ENCODE data around the gene SPAG16.
A peak's percentile ranks its signal among the peaks of the same experiment; 100 is the strongest.

SPAG16 gene

GRCh38 chr2:213284105-213285090, at the start of gene SPAG16:
TSS of gene SPAG16 (plus strand) at chr2:213284464.
- Histone ChIP-seq H3K27me3 (ENCODE audit: insufficient read depth, low read length) (no peaks in the 10 kb centered on the region), H3K36me3 (ENCODE audit: insufficient read depth, low read depth, low read length) (no peaks in the 10 kb centered on the region), H3K9me3 (ENCODE audit: insufficient read depth, low read depth, low read length) (no peaks in the 10 kb centered on the region), H3K9ac (ENCODE audit: low read depth, low read length) (peak within 1 kb of the TSS; percentile 85), H3K4me1 (ENCODE audit: insufficient read depth, low read length) (peaks cover 8% of the 10 kb centered on the region), H3K27ac (ENCODE audit: low read length) (no peak within 1 kb of the TSS), H3K4me3 (ENCODE audit: low read length) (peak within 1 kb of the TSS; percentile 94)

GRCh38 chr2:213234641-213235040, 49.6 kb upstream of the SPAG16 start:
- Histone ChIP-seq H3K27me3 (ENCODE audit: insufficient read depth, low read length) (no peaks in the 10 kb centered on the region), H3K27ac (ENCODE audit: low read length) (no peak overlapping the region), H3K36me3 (ENCODE audit: insufficient read depth, low read depth, low read length) (no peaks in the 10 kb centered on the region), H3K9ac (ENCODE audit: low read depth, low read length) (no peak overlapping the region), H3K9me3 (ENCODE audit: insufficient read depth, low read depth, low read length) (no peaks in the 10 kb centered on the region), H3K4me1 (ENCODE audit: insufficient read depth, low read length) (peaks cover 13% of the 10 kb centered on the region; the same call in 1 of the 2 replicates), H3K4me3 (ENCODE audit: low read length) (no peak overlapping the region)

GRCh38 chr2:213235741-213236140, 48.5 kb upstream of the SPAG16 start:
- H3K9ac ChIP-seq (ENCODE audit: low read depth, low read length): no peak overlapping the region
- no peaks in the 10 kb centered on the region for H3K36me3 ChIP-seq (ENCODE audit: insufficient read depth, low read depth, low read length)
- no peaks in the 10 kb centered on the region for H3K9me3 ChIP-seq (ENCODE audit: insufficient read depth, low read depth, low read length)
- no peaks in the 10 kb centered on the region for H3K27me3 ChIP-seq (ENCODE audit: insufficient read depth, low read length)
- H3K27ac ChIP-seq (ENCODE audit: low read length): no peak overlapping the region
- H3K4me1 ChIP-seq (ENCODE audit: insufficient read depth, low read length): peaks cover 13% of the 10 kb centered on the region; the same call in 1 of the 2 replicates
- H3K4me3 ChIP-seq (ENCODE audit: low read length): no peak overlapping the region

- peaks cover 13% of the 10 kb centered on the region; the same call in 1 of the 2 replicates for H3K4me1 ChIP-seq (ENCODE audit: insufficient read depth, low read length)
- no peaks in the 10 kb centered on the region for H3K9me3 ChIP-seq (ENCODE audit: insufficient read depth, low read depth, low read length)
- H3K27ac ChIP-seq (ENCODE audit: low read length): no peak overlapping the region
- no peaks in the 10 kb centered on the region for H3K36me3 ChIP-seq (ENCODE audit: insufficient read depth, low read depth, low read length)
- no peaks in the 10 kb centered on the region for H3K27me3 ChIP-seq (ENCODE audit: insufficient read depth, low read length)
- no peak overlapping the region for H3K4me3 ChIP-seq (ENCODE audit: low read length)
- no peak overlapping the region for H3K9ac ChIP-seq (ENCODE audit: low read depth, low read length)
Observed at GRCh38 chr2:213237251-213237650, 47.0 kb upstream of the SPAG16 start.

- Histone ChIP-seq H3K27ac (ENCODE audit: low read length) (no peak overlapping the region), H3K27me3 (ENCODE audit: insufficient read depth, low read length) (no peaks in the 10 kb centered on the region)
Observed at GRCh38 chr2:213237787-213238186, 46.5 kb upstream of the SPAG16 start.

GRCh38 chr2:213238753-213239495, 45.3 kb upstream of the SPAG16 start:
- no peak overlapping the region for H3K27ac ChIP-seq (ENCODE audit: low read length)

More at GRCh38 chr2:213237787-213238186, 46.5 kb upstream of the SPAG16 start:
- Histone ChIP-seq H3K36me3 (ENCODE audit: insufficient read depth, low read depth, low read length) (no peaks in the 10 kb centered on the region), H3K4me3 (ENCODE audit: low read length) (no peak overlapping the region), H3K9me3 (ENCODE audit: insufficient read depth, low read depth, low read length) (no peaks in the 10 kb centered on the region), H3K9ac (ENCODE audit: low read depth, low read length) (no peak overlapping the region), H3K4me1 (ENCODE audit: insufficient read depth, low read length) (peaks cover 13% of the 10 kb centered on the region; the same call in 1 of the 2 replicates)

GRCh38 chr2:213241817-213242216, 42.4 kb upstream of the SPAG16 start:
- Histone ChIP-seq H3K4me3 (ENCODE audit: low read length) (no peak overlapping the region), H3K36me3 (ENCODE audit: insufficient read depth, low read depth, low read length) (no peaks in the 10 kb centered on the region), H3K27ac (ENCODE audit: low read length) (no peak overlapping the region), H3K9me3 (ENCODE audit: insufficient read depth, low read depth, low read length) (no peaks in the 10 kb centered on the region), H3K4me1 (ENCODE audit: insufficient read depth, low read length) (no peaks in the 10 kb centered on the region), H3K27me3 (ENCODE audit: insufficient read depth, low read length) (no peaks in the 10 kb centered on the region), H3K9ac (ENCODE audit: low read depth, low read length) (no peak overlapping the region)

More at GRCh38 chr2:213238753-213239495, 45.3 kb upstream of the SPAG16 start:
- Histone ChIP-seq H3K27me3 (ENCODE audit: insufficient read depth, low read length) (no peaks in the 10 kb centered on the region), H3K9ac (ENCODE audit: low read depth, low read length) (no peak overlapping the region), H3K9me3 (ENCODE audit: insufficient read depth, low read depth, low read length) (no peaks in the 10 kb centered on the region), H3K4me1 (ENCODE audit: insufficient read depth, low read length) (peaks cover 10% of the 10 kb centered on the region; the same call in 1 of the 2 replicates), H3K36me3 (ENCODE audit: insufficient read depth, low read depth, low read length) (no peaks in the 10 kb centered on the region), H3K4me3 (ENCODE audit: low read length) (no peak overlapping the region)

- Histone ChIP-seq H3K36me3 (ENCODE audit: insufficient read depth, low read depth, low read length) (no peaks in the 10 kb centered on the region), H3K27ac (ENCODE audit: low read length) (no peak overlapping the region), H3K27me3 (ENCODE audit: insufficient read depth, low read length) (no peaks in the 10 kb centered on the region), H3K9ac (ENCODE audit: low read depth, low read length) (no peak overlapping the region), H3K4me3 (ENCODE audit: low read length) (no peak overlapping the region), H3K9me3 (ENCODE audit: insufficient read depth, low read depth, low read length) (no peaks in the 10 kb centered on the region), H3K4me1 (ENCODE audit: insufficient read depth, low read length) (no peaks in the 10 kb centered on the region)
Observed at GRCh38 chr2:213242653-213243052, 41.6 kb upstream of the SPAG16 start.

GRCh38 chr2:213243189-213244044, 40.8 kb upstream of the SPAG16 start:
- H3K4me3 ChIP-seq (ENCODE audit: low read length): no peak overlapping the region
- no peak overlapping the region for H3K27ac ChIP-seq (ENCODE audit: low read length)
- no peaks in the 10 kb centered on the region for H3K27me3 ChIP-seq (ENCODE audit: insufficient read depth, low read length)
- no peaks in the 10 kb centered on the region for H3K4me1 ChIP-seq (ENCODE audit: insufficient read depth, low read length)
- no peaks in the 10 kb centered on the region for H3K9me3 ChIP-seq (ENCODE audit: insufficient read depth, low read depth, low read length)
- H3K9ac ChIP-seq (ENCODE audit: low read depth, low read length): no peak overlapping the region
- H3K36me3 ChIP-seq (ENCODE audit: insufficient read depth, low read depth, low read length): no peaks in the 10 kb centered on the region

GRCh38 chr2:213246497-213247281, 37.6 kb upstream of the SPAG16 start:
- H3K27me3 ChIP-seq (ENCODE audit: insufficient read depth, low read length): no peaks in the 10 kb centered on the region
- no peak overlapping the region for H3K4me3 ChIP-seq (ENCODE audit: low read length)
- peaks cover under 1% of the 10 kb centered on the region; the same call in 1 of the 2 replicates for H3K4me1 ChIP-seq (ENCODE audit: insufficient read depth, low read length)
- H3K27ac ChIP-seq (ENCODE audit: low read length): no peak overlapping the region
- no peaks in the 10 kb centered on the region for H3K36me3 ChIP-seq (ENCODE audit: insufficient read depth, low read depth, low read length)
- H3K9ac ChIP-seq (ENCODE audit: low read depth, low read length): no peak overlapping the region
- H3K9me3 ChIP-seq (ENCODE audit: insufficient read depth, low read depth, low read length): no peaks in the 10 kb centered on the region

Measured in iPS-20b (cell line).